ENCODE data around the gene KIF24.
"Not testable (repeated sequence)": the region's sequence is repeated elsewhere in the genome, so short reads cannot be mapped to it uniquely, and the experiment has no call there.

Gene KIF24

DNA sequence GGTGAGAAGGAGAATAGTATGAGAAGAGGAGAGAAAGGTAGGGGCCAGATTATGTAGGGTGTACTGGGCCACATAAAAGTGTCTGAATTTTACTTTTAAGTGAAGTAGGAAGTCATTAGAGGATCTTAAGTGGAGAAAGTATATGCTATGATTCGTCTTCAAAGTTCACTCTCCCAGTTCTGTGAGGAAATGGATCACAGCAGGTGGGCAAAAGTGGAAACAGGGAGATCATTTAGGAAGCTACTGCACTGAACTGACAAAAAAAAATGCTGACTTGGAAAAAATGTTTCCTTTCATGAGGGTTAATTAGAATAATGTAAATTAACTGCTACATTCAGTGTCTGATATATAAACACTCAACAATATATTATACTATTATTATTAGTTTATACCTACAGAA, 2.4 kb downstream of the KIF24 start:
- DNase-seq, result no peak

DNA sequence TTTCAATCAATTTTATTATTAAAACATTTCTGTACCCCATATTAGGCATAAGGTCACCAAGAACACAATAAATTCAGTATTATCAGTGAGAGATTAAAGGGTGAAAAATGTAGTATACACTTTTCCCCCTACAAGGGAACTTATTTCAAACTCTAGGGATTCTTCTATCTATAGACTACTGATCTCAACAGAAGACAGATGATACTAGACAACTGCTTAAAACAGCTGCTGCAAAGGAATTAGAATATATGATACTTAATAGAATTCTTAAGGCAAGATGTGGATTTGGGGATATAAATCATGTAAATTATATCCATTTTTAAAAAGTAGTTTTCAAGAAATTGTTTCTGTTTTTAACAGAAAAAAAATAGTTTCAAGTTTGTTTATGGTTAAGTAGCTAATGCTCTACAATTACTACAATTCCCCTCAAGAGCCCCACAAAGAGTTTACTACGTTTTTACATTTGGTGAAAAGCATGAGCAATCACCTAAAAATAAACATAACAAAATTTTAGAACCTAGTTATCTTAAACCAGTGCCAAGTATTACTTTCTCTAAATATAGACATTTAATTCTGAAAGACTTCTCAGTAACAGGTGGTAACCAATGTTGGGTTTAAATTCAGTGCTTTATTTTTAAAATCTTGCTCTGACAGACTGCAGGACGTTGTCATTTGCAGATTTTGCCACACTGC, 6.0 kb downstream of the KIF24 start:
- no peak for DNase-seq

DNA sequence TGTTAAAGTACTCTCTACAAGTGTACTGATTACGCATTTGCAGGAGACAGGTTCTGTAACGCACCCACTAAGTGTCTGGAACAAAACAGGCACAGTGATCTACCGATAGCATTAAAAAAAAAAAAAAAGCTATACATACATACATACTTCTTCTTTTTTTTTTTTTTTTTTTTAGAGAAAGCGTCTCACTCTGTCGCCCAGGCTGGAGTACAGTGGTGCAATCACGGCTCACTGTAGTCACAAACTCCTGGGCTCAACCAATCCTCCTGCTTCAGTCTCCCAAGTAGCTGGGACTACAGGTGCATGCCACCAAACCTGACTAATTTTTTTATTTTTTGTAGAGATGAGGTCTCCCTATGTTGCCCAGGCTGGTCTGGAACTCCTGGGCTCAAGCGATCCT, 7.6 kb downstream of the KIF24 start:
- DNase-seq, result no peak

DNA sequence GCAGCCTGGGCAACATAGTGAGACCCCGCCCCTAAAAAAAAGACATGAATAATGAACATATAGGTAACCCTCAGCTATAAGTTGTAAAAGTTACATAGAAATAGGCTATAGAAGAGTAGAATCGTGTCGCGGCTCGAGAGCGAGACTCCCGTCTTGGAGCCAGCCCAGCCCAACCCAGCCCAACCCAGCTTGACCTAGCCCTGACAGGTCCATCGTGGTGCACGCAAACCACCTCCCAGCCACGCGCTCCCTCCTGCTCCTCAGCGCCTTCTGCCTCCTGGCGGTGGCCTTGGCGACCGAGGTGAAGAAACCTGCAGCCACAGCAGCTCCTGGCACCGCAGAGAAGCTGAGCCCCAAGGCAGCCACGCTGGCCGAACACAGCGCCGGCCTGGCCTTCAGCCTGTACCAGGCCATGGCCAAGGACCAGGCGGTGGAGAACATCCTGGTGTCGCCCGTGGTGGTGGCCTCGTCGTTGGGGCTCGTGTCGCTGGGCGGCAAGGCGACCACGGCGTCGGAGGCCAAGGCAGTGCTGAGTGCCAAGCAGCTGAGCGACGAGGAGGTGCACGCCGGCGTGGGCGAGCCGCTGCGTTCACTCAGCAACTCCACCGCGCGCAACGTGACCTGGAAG, 10.8 kb downstream of the KIF24 start:
- DNase-seq, result no peak

DNA sequence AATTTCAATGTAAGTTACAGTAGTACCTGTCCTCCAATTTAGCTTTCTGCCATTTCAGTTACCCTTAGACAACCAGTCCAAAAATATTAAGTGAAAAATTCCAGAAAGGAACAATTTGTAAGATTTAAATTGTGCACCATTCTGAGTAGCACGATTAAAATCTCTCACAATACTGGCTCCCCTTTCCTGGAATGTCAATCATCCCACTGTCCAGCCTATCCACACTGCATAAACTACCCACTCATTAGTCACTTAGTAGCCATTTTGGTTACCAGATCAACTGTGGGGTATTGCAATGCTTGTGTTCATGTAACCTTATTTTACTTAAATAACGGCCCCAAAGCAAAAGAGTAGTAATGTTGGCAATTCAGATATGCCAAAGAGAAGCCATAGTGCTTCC, 11.6 kb downstream of the KIF24 start:
- no peak for DNase-seq

DNA sequence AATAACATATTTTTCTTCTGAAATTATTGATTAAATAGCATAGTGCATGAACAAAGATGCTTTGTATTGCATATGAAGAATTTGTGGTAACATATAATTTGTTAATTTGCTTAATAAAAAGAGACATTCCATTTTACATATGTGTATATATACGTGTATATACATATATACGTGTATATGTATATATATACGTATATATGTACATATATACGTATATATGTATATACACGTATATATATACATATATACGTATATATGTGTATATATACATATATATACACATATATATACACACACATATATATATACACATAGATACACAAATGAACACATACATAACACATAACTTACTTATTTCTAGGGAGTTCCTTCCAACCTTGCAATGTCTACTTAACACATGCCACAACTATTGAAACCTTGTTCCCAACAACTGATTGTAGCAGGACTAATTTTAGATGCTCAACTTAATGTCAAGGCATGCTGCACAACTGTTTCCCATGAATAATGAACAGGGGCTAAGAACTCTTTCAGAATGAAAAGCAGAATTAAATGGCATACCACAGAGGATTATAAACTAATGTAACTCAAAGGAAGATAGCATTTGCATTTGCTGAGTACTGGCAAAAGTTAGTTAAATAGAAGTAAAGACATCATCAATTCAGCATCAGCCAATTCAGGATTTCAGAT, 17.4 kb downstream of the KIF24 start:
- no peak for DNase-seq

DNA sequence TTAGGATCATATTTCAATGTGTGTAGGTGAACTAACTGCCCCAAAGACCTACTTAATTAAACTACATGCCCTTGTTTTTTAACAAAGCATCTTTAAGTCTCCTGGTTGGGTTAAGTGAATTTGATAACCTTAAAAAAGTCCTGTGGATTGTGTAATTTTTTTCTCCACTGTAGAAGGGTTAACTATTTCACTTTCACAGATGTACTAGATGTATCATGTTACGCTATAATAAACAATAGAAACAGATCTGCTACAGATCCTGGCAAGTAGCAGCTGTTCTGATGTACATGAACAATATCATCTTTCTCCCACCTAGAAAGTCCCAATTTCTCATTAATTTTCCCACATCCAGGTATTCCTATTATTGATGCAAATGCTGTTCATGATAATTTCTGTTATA, 18.9 kb downstream of the KIF24 start:
- DNase-seq, result peak; percentile 21

DNA sequence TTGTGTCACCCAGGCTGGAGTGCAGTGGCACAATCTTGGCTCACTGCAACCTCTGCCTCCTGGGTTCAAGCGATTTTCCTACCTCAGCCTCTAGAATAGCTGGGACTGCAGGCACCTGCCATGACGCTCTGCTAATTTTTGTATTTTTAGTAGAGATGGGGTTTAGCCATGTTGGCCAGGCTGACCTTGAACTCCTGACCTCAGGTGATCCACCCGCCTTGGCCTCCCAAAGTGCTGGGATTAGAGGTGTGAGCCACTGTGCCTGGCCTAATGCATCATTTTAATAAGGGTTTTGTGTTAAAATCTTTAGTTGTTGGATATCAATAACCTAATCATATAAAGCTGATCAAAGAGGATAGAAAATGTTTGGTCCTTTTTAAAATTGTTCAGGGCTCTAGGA, 20.8 kb downstream of the KIF24 start:
- DNase-seq, result not testable (repeated sequence)

DNA sequence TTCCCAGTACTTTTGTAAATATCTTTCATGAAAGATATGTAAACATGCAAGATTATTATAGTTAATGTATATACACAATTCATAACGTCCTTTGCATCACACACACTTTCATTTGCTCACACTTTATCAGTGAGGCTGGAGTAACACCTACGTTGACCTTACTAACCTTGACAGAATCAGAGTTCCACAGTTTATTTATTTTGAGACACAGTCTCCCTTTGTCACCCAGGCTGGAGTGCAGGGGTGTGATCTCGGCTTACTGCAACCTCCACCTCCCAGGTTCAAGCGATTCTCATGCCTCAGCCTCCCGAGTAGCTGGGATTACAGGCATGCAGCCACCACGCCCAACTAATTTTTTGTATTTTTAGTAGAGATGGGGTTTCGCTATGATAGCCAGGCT, 28.0 kb downstream of the KIF24 start:
- DNase-seq, result not testable (repeated sequence)

DNA sequence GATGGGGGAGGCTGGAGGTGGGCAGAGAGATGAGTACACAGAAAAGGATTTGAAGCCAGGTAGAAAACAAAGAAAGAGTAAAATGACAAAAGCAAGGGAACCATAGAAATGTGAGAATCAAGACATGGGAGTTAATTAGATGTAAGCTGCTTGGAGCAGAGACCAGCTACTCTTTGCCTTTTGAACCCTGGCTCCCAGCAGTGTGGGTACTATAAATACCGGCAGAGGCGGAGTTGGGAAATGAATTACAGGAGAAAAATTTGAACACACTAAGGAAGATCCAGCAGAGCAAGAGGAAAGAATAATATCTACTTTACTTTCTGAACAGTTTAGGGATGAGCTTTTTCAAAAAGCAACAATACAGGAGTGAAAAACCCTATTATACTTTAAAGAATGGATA, 36.5 kb downstream of the KIF24 start:
- no peak for DNase-seq

DNA sequence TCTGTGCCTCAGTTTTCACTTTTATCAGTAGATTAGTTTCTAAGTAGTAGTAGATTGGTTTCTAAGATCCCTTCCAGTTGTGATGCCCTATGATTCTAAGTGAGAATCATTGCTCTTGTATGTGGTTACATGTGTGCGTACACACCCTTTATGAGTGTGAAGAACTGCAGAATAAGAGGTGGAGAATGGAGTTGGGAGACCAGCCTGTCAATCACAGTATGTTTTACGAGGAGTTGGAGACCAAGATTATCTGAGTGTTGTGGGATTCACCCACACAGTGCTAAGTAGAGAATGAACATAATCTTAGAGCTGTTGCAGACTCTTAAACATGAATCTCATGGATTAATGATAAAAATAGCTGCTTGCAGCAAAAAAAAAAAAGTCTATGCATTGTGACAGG, 37.6 kb downstream of the KIF24 start:
- no peak for DNase-seq

DNA sequence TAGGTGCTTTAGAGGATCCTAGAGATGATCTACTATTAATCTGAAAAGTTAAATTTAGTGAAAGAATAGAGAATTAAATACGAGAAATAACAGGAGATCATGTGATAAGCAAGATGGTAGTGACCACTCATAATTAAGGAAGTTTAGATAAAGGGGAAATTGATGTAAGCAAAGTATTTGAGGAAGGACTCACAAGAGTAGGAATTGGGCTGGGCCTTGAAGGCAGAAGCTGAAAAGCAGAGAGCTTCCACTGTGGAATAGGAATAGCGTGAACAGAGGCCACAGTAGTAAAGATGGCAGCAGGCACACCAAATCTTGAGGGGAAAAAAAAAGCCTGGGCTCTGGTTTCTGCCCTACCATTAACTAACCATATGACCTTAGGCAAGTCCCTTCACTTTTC, 38.0 kb downstream of the KIF24 start:
- no peak for DNase-seq

DNA sequence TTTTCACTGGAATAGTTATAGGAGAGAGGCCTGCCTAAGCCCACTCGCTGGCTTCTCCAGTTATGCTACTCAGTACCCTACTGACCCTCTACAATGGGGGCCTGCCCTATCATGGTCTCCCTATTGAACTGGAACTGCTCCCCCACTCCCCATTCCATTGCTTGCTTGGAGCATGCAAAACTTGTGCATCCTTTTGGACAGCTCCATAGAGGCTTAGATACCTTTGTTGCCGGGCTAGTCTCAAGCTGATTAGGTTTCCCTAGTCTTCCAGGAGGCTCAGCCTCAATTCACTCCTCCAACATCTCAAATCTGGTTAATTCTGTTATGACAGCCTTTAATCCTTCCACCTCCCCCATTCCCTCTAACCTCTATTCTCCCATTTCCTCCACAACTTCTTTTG, 39.9 kb downstream of the KIF24 start:
- DNase-seq, result no peak

DNA sequence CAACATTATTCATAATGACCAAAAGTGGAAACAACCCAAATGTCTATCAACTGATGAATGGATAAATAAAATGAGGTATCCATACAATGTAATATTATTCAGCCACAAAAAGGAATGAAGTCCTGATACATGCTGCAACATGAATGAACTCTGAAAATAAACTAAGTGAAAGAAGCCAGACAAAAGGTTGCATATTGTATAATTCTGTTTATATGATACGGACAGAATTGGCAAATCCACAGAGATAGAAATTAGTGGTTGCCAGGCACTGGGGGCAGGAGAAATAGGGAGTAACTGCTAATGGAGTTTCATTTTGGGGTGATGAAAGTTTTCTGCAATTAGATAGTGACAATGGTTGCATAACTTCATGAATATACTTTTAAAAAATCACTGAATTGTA, 47.0 kb downstream of the KIF24 start:
- no peak for DNase-seq

DNA sequence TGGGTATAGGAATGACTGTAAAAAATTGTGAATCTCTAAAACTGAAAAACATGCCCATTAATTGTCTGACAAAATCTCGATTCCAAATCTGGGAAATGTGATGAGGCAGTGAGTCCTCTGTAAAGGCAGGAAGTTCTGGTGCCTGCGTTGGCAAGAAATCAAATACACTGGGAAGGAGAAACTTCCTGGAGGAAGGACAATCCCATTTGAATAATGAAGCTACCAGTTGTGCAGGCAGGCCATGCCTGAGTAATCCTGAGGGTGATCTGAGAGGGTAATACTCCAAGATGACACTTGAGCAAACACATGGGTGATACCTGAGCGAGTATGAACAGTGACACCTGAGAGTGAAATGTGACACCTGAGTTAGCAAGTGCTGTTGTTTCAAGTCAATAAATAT, 49.7 kb downstream of the KIF24 start:
- DNase-seq, result no peak
